ENCODE measurements around the gene NELL1. TPM values are rescaled to one million over a fixed set of nuclear protein-coding genes. Genes with fewer than 3 reads are reported as not detected.
A peak's percentile ranks its signal among the peaks of the same experiment; 100 is the strongest.

The NELL1 gene
- total and polyA plus RNA-seq, 2 donors from 2014 or later, result 0.31 to 14.8 TPM

DNA sequence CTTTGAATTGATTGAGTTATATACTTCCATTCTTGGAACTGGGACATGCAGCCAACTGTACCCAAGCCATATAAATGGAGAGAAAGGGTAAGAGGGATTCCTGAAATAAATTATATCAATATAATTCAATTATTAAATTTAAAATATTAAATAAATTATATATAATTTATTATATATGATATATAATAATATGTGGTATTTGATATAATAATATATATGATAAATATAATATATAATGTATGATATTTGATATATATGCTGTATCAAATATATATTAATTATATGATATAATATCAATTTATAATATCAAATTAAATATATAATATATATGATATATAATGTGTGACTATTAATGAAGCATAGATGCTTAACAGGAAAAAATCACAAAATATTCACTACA, 677.0 kb downstream of the NELL1 start:
- intact Hi-C loops (cut with DNase I), result no loop called here
- no peaks in the 10 kb centered on the region for H3K36me3 ChIP-seq (ENCODE audit: control insufficient read depth in 2 of 3, insufficient read depth in 3 of 3, low read length in 3 of 3)
- DNase-seq (no peak), FAIRE-seq (peak; percentile 90)
- no peak overlapping the region for H3K9ac ChIP-seq (ENCODE audit: low read length in 3 of 3)
- no peaks in the 10 kb centered on the region for H3K4me1 ChIP-seq (ENCODE audit: control insufficient read depth in 2 of 3, insufficient read depth in 2 of 3, low read depth in 1 of 3, low read length in 3 of 3)
- TF ChIP-seq, protein P1, sequence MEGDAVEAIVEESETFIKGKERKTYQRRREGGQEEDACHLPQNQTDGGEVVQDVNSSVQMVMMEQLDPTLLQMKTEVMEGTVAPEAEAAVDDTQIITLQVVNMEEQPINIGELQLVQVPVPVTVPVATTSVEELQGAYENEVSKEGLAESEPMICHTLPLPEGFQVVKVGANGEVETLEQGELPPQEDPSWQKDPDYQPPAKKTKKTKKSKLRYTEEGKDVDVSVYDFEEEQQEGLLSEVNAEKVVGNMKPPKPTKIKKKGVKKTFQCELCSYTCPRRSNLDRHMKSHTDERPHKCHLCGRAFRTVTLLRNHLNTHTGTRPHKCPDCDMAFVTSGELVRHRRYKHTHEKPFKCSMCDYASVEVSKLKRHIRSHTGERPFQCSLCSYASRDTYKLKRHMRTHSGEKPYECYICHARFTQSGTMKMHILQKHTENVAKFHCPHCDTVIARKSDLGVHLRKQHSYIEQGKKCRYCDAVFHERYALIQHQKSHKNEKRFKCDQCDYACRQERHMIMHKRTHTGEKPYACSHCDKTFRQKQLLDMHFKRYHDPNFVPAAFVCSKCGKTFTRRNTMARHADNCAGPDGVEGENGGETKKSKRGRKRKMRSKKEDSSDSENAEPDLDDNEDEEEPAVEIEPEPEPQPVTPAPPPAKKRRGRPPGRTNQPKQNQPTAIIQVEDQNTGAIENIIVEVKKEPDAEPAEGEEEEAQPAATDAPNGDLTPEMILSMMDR (IDR thresholded peaks at IDR 0.05; ENCODE audit: borderline replicate concordance, extremely low read depth, insufficient read depth), result no peak
- no peaks in the 10 kb centered on the region for H3K9me3 ChIP-seq (ENCODE audit: control insufficient read depth in 2 of 3, insufficient read depth in 1 of 3, low read length in 3 of 3)
- no peaks in the 10 kb centered on the region for H3K27me3 ChIP-seq (ENCODE audit: control insufficient read depth, insufficient read depth, low read length)
- no peak overlapping the region for H3K4me3 ChIP-seq (ENCODE audit: low read length in 3 of 3)
- H3K27ac ChIP-seq (ENCODE audit: low read depth in 2 of 2, low read length in 2 of 2), result no peak overlapping the region

DNA sequence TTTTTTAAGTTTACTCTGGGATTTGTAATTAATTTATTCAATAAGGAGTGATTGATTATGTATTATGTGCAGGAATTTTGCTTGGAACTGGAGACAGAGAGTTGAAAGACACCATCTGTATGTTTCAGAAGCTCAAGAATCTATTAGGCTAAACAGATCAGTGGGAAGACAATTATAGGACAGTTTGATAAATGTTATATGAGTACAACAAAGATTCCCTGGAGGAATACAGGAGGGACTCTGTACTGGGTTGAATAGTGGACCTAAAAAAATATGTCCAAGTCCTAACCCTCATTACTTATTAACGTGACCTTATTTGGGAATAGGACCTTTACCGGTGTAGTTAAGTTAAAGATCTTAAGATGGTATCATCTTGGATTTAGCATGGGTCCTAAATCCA, 681.2 kb downstream of the NELL1 start:
- H3K36me3 ChIP-seq (ENCODE audit: control insufficient read depth in 2 of 3, insufficient read depth in 3 of 3, low read length in 3 of 3), result no peaks in the 10 kb centered on the region
- H3K9me3 ChIP-seq (ENCODE audit: control insufficient read depth in 2 of 3, insufficient read depth in 1 of 3, low read length in 3 of 3), result no peaks in the 10 kb centered on the region
- no peak for DNase-seq
- H3K4me3 ChIP-seq (ENCODE audit: low read length in 3 of 3), result no peak overlapping the region
- TF ChIP-seq, protein P1 (IDR thresholded peaks at IDR 0.05; ENCODE audit: borderline replicate concordance, extremely low read depth, insufficient read depth), result no peak
- no peaks in the 10 kb centered on the region for H3K4me1 ChIP-seq (ENCODE audit: control insufficient read depth in 2 of 3, insufficient read depth in 2 of 3, low read depth in 1 of 3, low read length in 3 of 3)
- H3K27ac ChIP-seq (ENCODE audit: low read depth in 2 of 2, low read length in 2 of 2), result no peak overlapping the region
- H3K27me3 ChIP-seq (ENCODE audit: control insufficient read depth, insufficient read depth, low read length), result no peaks in the 10 kb centered on the region
- intact Hi-C loops (cut with DNase I), result no loop called here
- no peak for FAIRE-seq
- no peak overlapping the region for H3K9ac ChIP-seq (ENCODE audit: low read length in 3 of 3)

DNA sequence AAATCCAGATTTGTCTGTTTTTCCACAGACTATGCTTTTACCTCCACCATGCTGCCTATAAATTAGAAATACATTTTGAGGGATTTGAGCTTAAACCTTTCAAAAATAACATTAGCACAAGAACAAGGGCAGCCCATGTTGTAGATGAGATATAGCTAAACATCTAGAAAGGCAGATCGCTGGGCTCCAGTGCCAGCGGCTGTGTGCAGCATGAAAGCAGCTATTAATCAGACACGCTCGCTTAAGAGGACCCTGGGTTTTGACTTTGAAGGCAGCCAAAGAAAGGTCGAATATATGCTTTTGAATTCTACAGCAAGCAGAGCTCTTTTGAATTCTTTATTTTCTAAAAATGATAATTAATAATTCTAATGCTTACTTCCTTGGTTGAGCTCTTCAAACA, 684.0 kb downstream of the NELL1 start:
- TF ChIP-seq, protein P1 (IDR thresholded peaks at IDR 0.05; ENCODE audit: borderline replicate concordance, extremely low read depth, insufficient read depth), result no peak
- FAIRE-seq (no peak), DNase-seq (no peak)
- no peaks in the 10 kb centered on the region for H3K4me1 ChIP-seq (ENCODE audit: control insufficient read depth in 2 of 3, insufficient read depth in 2 of 3, low read depth in 1 of 3, low read length in 3 of 3)
- H3K4me3 ChIP-seq (ENCODE audit: low read length in 3 of 3), result no peak overlapping the region
- no peak overlapping the region for H3K9ac ChIP-seq (ENCODE audit: low read length in 3 of 3)
- no peaks in the 10 kb centered on the region for H3K9me3 ChIP-seq (ENCODE audit: control insufficient read depth in 2 of 3, insufficient read depth in 1 of 3, low read length in 3 of 3)
- no peaks in the 10 kb centered on the region for H3K27me3 ChIP-seq (ENCODE audit: control insufficient read depth, insufficient read depth, low read length)
- intact Hi-C loops (cut with DNase I), result no loop called here
- no peak overlapping the region for H3K27ac ChIP-seq (ENCODE audit: low read depth in 2 of 2, low read length in 2 of 2)
- H3K36me3 ChIP-seq (ENCODE audit: control insufficient read depth in 2 of 3, insufficient read depth in 3 of 3, low read length in 3 of 3), result no peaks in the 10 kb centered on the region

All from kidney (tissue), 14 donors.